H9 (cell line): ENCODE measurements around the gene TNFAIP6. TPM values are rescaled to one million over a fixed set of nuclear protein-coding genes. Genes with fewer than 3 reads are reported as not detected.

Experiments used
- DNase-seq: peaks from one replicate; pipeline ENCODE4 v3.0.0-alpha.2; 2017
- H2AFZ ChIP-seq: one replicate; pipeline ENCODE4 v1.6.1; 2013; ENCODE audit warnings: mild to moderate bottlenecking, low read length, control low read depth, moderate library complexity
- H2AK5ac ChIP-seq: 2 replicates; pipeline ENCODE4 v1.6.1; 2013; ENCODE audit warnings: low read length, control low read depth, mixed read lengths; ENCODE audit not compliant: insufficient read length
- H2BK120ac ChIP-seq: one replicate; pipeline ENCODE4 v1.6.1; 2013; ENCODE audit warnings: low read depth, mild to moderate bottlenecking, low read length, control low read depth, inconsistent platforms; ENCODE audit not compliant: poor library complexity, severe bottlenecking
- H2BK12ac ChIP-seq: 2 replicates; pipeline ENCODE4 v1.6.1; 2013; ENCODE audit warnings: low read length, control low read depth, mixed read lengths, low read depth; ENCODE audit not compliant: insufficient read length
- H2BK15ac ChIP-seq: 2 replicates; pipeline ENCODE4 v1.6.1; 2013; ENCODE audit warnings: low read depth, low read length, control low read depth
- H2BK20ac ChIP-seq: one replicate; pipeline ENCODE4 v1.6.1; 2013; ENCODE audit warnings: low read depth, mild to moderate bottlenecking, low read length, control low read depth, inconsistent platforms; ENCODE audit not compliant: poor library complexity, severe bottlenecking
- H2BK5ac ChIP-seq: 2 replicates; pipeline ENCODE4 v1.6.1; 2013; ENCODE audit warnings: low read length, control low read depth, mixed read lengths; ENCODE audit not compliant: insufficient read length
- H3K14ac ChIP-seq: 2 replicates; pipeline ENCODE4 v1.6.1; 2013; ENCODE audit warnings: low read length, control low read depth; ENCODE audit not compliant: insufficient read depth
- H3K18ac ChIP-seq: 2 replicates; pipeline ENCODE4 v1.6.1; 2013; ENCODE audit warnings: low read depth, mild to moderate bottlenecking, mixed read lengths, low read length, control low read depth; ENCODE audit not compliant: insufficient read length
- H3K23ac ChIP-seq: 2 replicates; pipeline ENCODE4 v1.6.1; 2013; ENCODE audit warnings: low read length, control low read depth, mixed read lengths, low read depth; ENCODE audit not compliant: insufficient read length
- H3K23me2 ChIP-seq: 2 replicates; pipeline ENCODE4 v1.6.1; 2013; ENCODE audit warnings: low read depth, mild to moderate bottlenecking, mixed read lengths, low read length, control low read depth; ENCODE audit not compliant: insufficient read length, poor library complexity, severe bottlenecking
- H3K27ac ChIP-seq: 2 replicates; pipeline ENCODE4 v1.5.1; 2013; ENCODE audit warnings: low read length, control low read depth, mixed read lengths, low read depth; ENCODE audit not compliant: insufficient read length
- H3K27me3 ChIP-seq: 2 replicates; pipeline ENCODE4 v1.6.1; 2013; ENCODE audit warnings: low read length, control low read depth, inconsistent platforms; ENCODE audit not compliant: insufficient read depth
- H3K4ac ChIP-seq: 2 replicates; pipeline ENCODE4 v1.6.1; 2013; ENCODE audit warnings: low read depth, mild to moderate bottlenecking, control low read depth, inconsistent platforms, low read length, moderate library complexity
- H3K4me1 ChIP-seq: 2 replicates; pipeline ENCODE4 v1.6.1; 2013; ENCODE audit warnings: low read length, control low read depth, inconsistent platforms; ENCODE audit not compliant: insufficient read depth
- H3K4me2 ChIP-seq: 2 replicates; pipeline ENCODE4 v1.6.1; 2013; ENCODE audit warnings: low read length, control low read depth, mixed read lengths; ENCODE audit not compliant: insufficient read length, insufficient read depth
- H3K56ac ChIP-seq: 2 replicates; pipeline ENCODE4 v1.6.1; 2013; ENCODE audit warnings: low read depth, mild to moderate bottlenecking, mixed read lengths, low read length, control low read depth; ENCODE audit not compliant: insufficient read length
- H3K79me1 ChIP-seq: 2 replicates; pipeline ENCODE4 v1.6.1; 2013; ENCODE audit warnings: low read depth, mild to moderate bottlenecking, moderate library complexity, low read length, control low read depth, inconsistent platforms; ENCODE audit not compliant: insufficient read depth, poor library complexity, severe bottlenecking
- H3K79me2 ChIP-seq: 2 replicates; pipeline ENCODE4 v1.6.1; 2013; ENCODE audit warnings: low read length, control low read depth, inconsistent platforms; ENCODE audit not compliant: insufficient read depth
- H3K9ac ChIP-seq: 2 replicates; pipeline ENCODE4 v1.6.1; 2013; ENCODE audit warnings: low read length, control low read depth, mixed read lengths; ENCODE audit not compliant: insufficient read length; ENCODE audit errors: extremely low read depth
- H3K9me3 ChIP-seq: one replicate; pipeline ENCODE4 v1.6.1; 2013; ENCODE audit warnings: low read depth, low read length, inconsistent platforms; ENCODE audit not compliant: control insufficient read depth
- H3T11ph ChIP-seq: one replicate; pipeline ENCODE4 v1.6.1; 2013; ENCODE audit warnings: mild to moderate bottlenecking, low read length, control low read depth, inconsistent platforms
- H4K20me1 ChIP-seq: one replicate; pipeline ENCODE4 v1.6.1; 2013; ENCODE audit not compliant: control insufficient read depth, insufficient read length, insufficient read depth
- H4K5ac ChIP-seq: 2 replicates; pipeline ENCODE4 v1.6.1; 2013; ENCODE audit warnings: low read depth, mild to moderate bottlenecking, mixed read lengths, low read length, control low read depth; ENCODE audit not compliant: insufficient read length
- H4K8ac ChIP-seq: replicated peaks from 2 replicates; pipeline ENCODE4 v1.6.1; 2013; ENCODE audit warnings: low read length, control low read depth, mixed read lengths, low read depth; ENCODE audit not compliant: insufficient read length
- H4K91ac ChIP-seq: 2 replicates; pipeline ENCODE4 v1.6.1; 2013; ENCODE audit warnings: low read depth, mild to moderate bottlenecking, moderate library complexity, mixed read lengths, low read length, control low read depth; ENCODE audit not compliant: insufficient read length
- H3K27ac Mint-ChIP-seq, 3 experiments: 2 replicates in 2 of 3; 3 replicates in 1 of 3; pipeline ENCODE4 v1.8.0; 2020 to 2021; ENCODE audit warnings: mixed read lengths in 3 of 3, mild to moderate bottlenecking in 1 of 3, moderate library complexity in 1 of 3
- H3K27me3 Mint-ChIP-seq: 2 replicates; pipeline ENCODE4 v1.8.0; 2021; ENCODE audit warnings: low read depth, mild to moderate bottlenecking, moderate library complexity, mixed read lengths
- H3K36me3 Mint-ChIP-seq, 3 experiments: 2 replicates in 2 of 3; 3 replicates in 1 of 3; pipeline ENCODE4 v1.8.0; 2020 to 2021; ENCODE audit warnings: low read depth in 3 of 3, mixed read lengths in 3 of 3; ENCODE audit not compliant: insufficient read depth in 1 of 3
- H3K4me1 Mint-ChIP-seq, 2 experiments: 2 replicates each; pipeline ENCODE4 v1.8.0; 2020; ENCODE audit warnings: mixed read lengths in 2 of 2
- H3K4me3 Mint-ChIP-seq, 2 experiments: 2 replicates in 1 of 2; 3 replicates in 1 of 2; pipeline ENCODE4 v1.8.0; 2020 to 2021; ENCODE audit warnings: mild to moderate bottlenecking in 2 of 2, mixed read lengths in 2 of 2, moderate library complexity in 1 of 2
- H3K9me3 Mint-ChIP-seq, 2 experiments: 2 replicates in 1 of 2; 3 replicates in 1 of 2; pipeline ENCODE4 v1.8.0; 2020; ENCODE audit warnings: mild to moderate bottlenecking in 2 of 2, mixed read lengths in 2 of 2, moderate library complexity in 1 of 2
- WGBS: extraction: QIAGEN DNeasy Blood & Tissue Kit; methylation state at CpG from one replicate; pipeline ENCODE4 v1.1.7; 2013; ENCODE audit warnings: missing lambda C conversion rate, low lambda C conversion rate, mixed read lengths; ENCODE audit not compliant: insufficient read length; ENCODE audit errors: extremely low coverage; 5-methylcytosine and 5-hydroxymethylcytosine counted together
- total RNA-seq: library from RNA; stranded (reverse); gene quantifications from 2 replicates; pipeline ENCODE4 v1.2.1, GENCODE V29; 2021
- TF ChIP-seq, protein P1 (sequence below): fragments of 200-600 bp; sonication (generic); conservative IDR thresholded peaks from 3 replicates; pipeline ENCODE4 v1.8.0; 2021; ENCODE audit warnings: antibody characterized with exemption, mild to moderate bottlenecking

The TNFAIP6 gene
- total RNA-seq, 1 experiment from 2014 or later, result 1.2 TPM

DNA sequence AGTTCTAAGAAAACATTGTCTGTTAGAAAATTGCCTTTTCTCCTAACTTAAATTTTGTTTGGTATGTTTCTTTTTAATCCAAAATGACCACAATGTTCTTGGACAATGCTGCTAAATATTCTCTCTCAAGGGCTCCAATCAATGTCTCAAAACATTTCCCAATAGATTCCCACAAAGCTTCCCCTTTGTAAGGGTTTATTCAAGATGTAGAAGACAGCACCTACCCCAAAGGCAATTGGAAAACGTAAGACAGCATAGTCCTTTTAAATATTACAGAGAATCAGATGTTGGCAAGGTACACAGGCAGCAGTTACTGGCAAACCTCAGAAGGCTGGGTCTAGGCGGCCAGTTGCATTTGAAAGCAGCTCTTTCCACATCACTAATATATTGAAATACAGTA is 34.0 kb downstream of the TNFAIP6 start:
- no peak overlapping the region for H3K14ac ChIP-seq
- H4K20me1 ChIP-seq, result no peaks in the 10 kb centered on the region
- H3T11ph ChIP-seq, result no peak overlapping the region
- no peak overlapping the region for H3K4ac ChIP-seq
- Mint-ChIP-seq H3K36me3 (peaks cover 2 to 13% (median 3%) of the 10 kb centered on the region in 3 experiments; a peak in 5 of 7 replicates), H3K4me3 (no peak overlapping the region), H3K27ac (no peak overlapping the region), H3K4me1 (no peaks in the 10 kb centered on the region), H3K27me3 (no peaks in the 10 kb centered on the region), H3K9me3 (peaks cover 10 to 12% of the 10 kb centered on the region in 2 experiments)
- H3K79me1 ChIP-seq, result no peaks in the 10 kb centered on the region
- no peaks in the 10 kb centered on the region; the same call in 1 of the 2 replicates for H3K4me1 ChIP-seq
- TF ChIP-seq, protein P1, sequence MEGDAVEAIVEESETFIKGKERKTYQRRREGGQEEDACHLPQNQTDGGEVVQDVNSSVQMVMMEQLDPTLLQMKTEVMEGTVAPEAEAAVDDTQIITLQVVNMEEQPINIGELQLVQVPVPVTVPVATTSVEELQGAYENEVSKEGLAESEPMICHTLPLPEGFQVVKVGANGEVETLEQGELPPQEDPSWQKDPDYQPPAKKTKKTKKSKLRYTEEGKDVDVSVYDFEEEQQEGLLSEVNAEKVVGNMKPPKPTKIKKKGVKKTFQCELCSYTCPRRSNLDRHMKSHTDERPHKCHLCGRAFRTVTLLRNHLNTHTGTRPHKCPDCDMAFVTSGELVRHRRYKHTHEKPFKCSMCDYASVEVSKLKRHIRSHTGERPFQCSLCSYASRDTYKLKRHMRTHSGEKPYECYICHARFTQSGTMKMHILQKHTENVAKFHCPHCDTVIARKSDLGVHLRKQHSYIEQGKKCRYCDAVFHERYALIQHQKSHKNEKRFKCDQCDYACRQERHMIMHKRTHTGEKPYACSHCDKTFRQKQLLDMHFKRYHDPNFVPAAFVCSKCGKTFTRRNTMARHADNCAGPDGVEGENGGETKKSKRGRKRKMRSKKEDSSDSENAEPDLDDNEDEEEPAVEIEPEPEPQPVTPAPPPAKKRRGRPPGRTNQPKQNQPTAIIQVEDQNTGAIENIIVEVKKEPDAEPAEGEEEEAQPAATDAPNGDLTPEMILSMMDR, result no peak
- no peak overlapping the region for H2BK5ac ChIP-seq
- no peak overlapping the region for H2BK20ac ChIP-seq
- H3K56ac ChIP-seq, result no peak overlapping the region
- H2BK12ac ChIP-seq, result no peak overlapping the region
- no peak overlapping the region for H4K5ac ChIP-seq
- no peak overlapping the region for H4K91ac ChIP-seq
- H3K79me2 ChIP-seq, result no peaks in the 10 kb centered on the region
- no peak overlapping the region for H2AFZ ChIP-seq
- no peak for DNase-seq
- H3K23me2 ChIP-seq, result no peaks in the 10 kb centered on the region
- H3K9ac ChIP-seq, result no peak overlapping the region
- WGBS, result no CpG with 5 or more reads among the region's 2 CpGs
- no peaks in the 10 kb centered on the region for H3K9me3 ChIP-seq
- no peak overlapping the region for H4K8ac ChIP-seq
- no peak overlapping the region for H2BK120ac ChIP-seq
- no peak overlapping the region for H3K23ac ChIP-seq
- no peaks in the 10 kb centered on the region for H3K27me3 ChIP-seq
- no peak overlapping the region for H2BK15ac ChIP-seq
- H3K27ac ChIP-seq, result no peak overlapping the region
- H3K18ac ChIP-seq, result no peak overlapping the region
- no peak overlapping the region for H3K4me2 ChIP-seq
- H2AK5ac ChIP-seq, result no peak overlapping the region
